ENCODE data around the gene ZNF554. TPM values are rescaled to one million over a fixed set of nuclear protein-coding genes. Genes with fewer than 3 reads are reported as not detected.

The ZNF554 gene
- total RNA-seq, 1 donor from 2014 or later, result 11.0 TPM

GRCh38 chr19:2863816-2864215 lies 44.1 kb downstream of the ZNF554 start:
- no peak overlapping the region for H3K9ac ChIP-seq
- Mint-ChIP-seq H3K36me3 (peaks cover 4% of the 10 kb centered on the region), H3K9me3 (peaks cover 44% of the 10 kb centered on the region), H3K27ac (no peak overlapping the region), H3K4me1 (no peaks in the 10 kb centered on the region), H3K27me3 (ENCODE audit: insufficient read depth, low read depth) (peaks cover 5% of the 10 kb centered on the region), H3K4me3 (no peak overlapping the region)
- no peak overlapping the region for H2AFZ ChIP-seq (replicated peaks)
- no peak for TF ChIP-seq EZH2phosphoT487 (IDR thresholded peaks at IDR 0.05)
- no peaks in the 10 kb centered on the region for H3F3A ChIP-seq (ENCODE audit: low read depth)
- H3K27me3 ChIP-seq, result no peaks in the 10 kb centered on the region
- H3K27ac ChIP-seq, result no peak overlapping the region
- DNase-seq (ENCODE audit: low spot score), result no peak
- no peaks in the 10 kb centered on the region for H3K79me2 ChIP-seq (ENCODE audit: low read depth)
- no peaks in the 10 kb centered on the region for H3K4me1 ChIP-seq
- H3K4me2 ChIP-seq, result no peak overlapping the region
- no peaks in the 10 kb centered on the region for H4K20me1 ChIP-seq (ENCODE audit: low read depth)
- peaks cover 5% of the 10 kb centered on the region for H3K9me3 ChIP-seq (ENCODE audit: low read depth)
- no peak overlapping the region for H3K4me3 ChIP-seq
- H3K36me3 ChIP-seq, result no peaks in the 10 kb centered on the region

DNA sequence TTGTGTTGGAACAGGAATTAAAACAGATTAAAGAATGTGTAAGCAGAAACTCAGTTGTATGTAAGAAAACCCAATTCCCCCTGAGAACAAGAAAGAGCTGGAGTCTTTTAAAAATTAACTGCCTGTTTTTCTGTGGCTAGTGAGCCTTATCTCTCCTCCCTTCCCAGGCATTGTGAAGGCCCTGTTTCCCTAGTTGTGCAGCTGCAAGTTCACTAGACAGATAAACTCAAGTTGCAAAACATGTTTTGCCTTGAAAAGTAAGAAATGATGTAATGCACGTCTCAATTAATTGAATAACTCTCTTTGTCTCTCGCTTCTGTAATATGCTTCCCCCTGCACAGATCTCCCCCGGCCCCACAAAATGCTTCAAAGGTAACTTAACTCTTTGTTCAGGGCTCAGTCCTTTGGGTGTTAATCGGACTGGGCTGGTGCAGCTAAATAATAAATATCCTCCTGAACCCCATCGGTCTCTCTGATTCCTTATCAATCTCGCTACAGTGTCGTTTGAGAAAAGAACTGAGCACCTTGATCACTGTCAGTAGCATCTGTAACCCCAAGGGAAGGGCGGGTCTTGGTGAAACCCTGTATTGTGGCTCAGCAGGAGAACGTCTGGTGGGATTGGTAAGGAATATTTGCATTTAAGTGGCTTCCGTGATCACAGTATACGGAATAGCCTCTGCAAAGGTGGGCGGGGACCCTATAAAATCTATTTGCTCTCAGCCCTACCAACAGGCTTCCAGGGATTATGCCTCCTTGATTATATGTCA lies 45.8 kb downstream of the ZNF554 start:
- DNase-seq (ENCODE audit: low spot score), result no peak
- Histone ChIP-seq H3F3A (ENCODE audit: low read depth) (no peaks in the 10 kb centered on the region), H3K36me3 (no peaks in the 10 kb centered on the region), H4K20me1 (ENCODE audit: low read depth) (no peaks in the 10 kb centered on the region), H2AFZ (replicated peaks) (no peak overlapping the region), H3K27ac (no peak overlapping the region), H3K4me3 (no peak overlapping the region), H3K9ac (no peak overlapping the region), H3K27me3 (no peaks in the 10 kb centered on the region), H3K4me1 (no peaks in the 10 kb centered on the region), H3K79me2 (ENCODE audit: low read depth) (no peaks in the 10 kb centered on the region), H3K4me2 (no peak overlapping the region), H3K9me3 (ENCODE audit: low read depth) (no peaks in the 10 kb centered on the region)
- Mint-ChIP-seq H3K27me3 (ENCODE audit: insufficient read depth, low read depth) (peaks cover 4% of the 10 kb centered on the region), H3K27ac (no peak overlapping the region), H3K4me1 (no peaks in the 10 kb centered on the region), H3K36me3 (no peaks in the 10 kb centered on the region), H3K4me3 (no peak overlapping the region), H3K9me3 (peaks cover 43% of the 10 kb centered on the region)
- TF ChIP-seq EZH2phosphoT487 (IDR thresholded peaks at IDR 0.05) (no peak), EZH2 (IDR thresholded peaks at IDR 0.05) (no peak)
- TF ChIP-seq, protein P1, sequence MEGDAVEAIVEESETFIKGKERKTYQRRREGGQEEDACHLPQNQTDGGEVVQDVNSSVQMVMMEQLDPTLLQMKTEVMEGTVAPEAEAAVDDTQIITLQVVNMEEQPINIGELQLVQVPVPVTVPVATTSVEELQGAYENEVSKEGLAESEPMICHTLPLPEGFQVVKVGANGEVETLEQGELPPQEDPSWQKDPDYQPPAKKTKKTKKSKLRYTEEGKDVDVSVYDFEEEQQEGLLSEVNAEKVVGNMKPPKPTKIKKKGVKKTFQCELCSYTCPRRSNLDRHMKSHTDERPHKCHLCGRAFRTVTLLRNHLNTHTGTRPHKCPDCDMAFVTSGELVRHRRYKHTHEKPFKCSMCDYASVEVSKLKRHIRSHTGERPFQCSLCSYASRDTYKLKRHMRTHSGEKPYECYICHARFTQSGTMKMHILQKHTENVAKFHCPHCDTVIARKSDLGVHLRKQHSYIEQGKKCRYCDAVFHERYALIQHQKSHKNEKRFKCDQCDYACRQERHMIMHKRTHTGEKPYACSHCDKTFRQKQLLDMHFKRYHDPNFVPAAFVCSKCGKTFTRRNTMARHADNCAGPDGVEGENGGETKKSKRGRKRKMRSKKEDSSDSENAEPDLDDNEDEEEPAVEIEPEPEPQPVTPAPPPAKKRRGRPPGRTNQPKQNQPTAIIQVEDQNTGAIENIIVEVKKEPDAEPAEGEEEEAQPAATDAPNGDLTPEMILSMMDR (IDR thresholded peaks at IDR 0.05), result no peak

DNA sequence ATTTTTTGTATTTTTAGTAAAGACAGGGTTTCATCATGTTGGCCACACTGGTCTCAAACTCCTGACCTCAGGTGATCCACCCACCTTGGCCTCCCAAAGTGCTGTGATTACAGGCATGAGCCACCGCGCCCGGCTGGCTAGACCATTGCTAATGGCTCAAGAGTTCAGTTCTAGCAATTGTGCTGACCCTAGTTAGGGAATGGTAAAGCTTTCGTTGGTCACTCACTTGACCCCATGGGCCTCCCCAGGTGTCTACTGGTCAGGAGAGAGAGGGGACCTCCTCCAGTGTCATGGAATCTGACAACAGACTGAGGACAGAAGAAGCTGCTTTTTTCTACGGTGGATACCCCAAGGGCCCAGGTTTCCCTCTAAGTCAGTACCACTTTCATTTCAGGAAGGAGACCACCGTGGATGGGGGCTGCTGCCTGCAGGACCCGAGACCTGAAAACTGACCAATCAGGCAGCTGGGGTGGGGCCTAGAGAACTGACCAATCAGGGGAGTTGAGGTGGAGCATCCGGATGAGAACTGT lies 46.9 kb downstream of the ZNF554 start:
- H3K9me3 ChIP-seq (ENCODE audit: low read depth), result no peaks in the 10 kb centered on the region
- TF ChIP-seq EZH2phosphoT487 (IDR thresholded peaks at IDR 0.05), result no peak

GRCh38 chr19:2867025-2867991 lies 47.6 kb downstream of the ZNF554 start, which contains the start of gene ZNF556:
Gene ZNF556, plus strand, starts transcription at chr19:2867335. Its CDS starts 87 bp downstream, at chr19:2867422.
- Mint-ChIP-seq H3K4me1 (no peaks in the 10 kb centered on the region), H3K9me3 (peaks cover 50% of the 10 kb centered on the region), H3K27me3 (ENCODE audit: insufficient read depth, low read depth) (peaks cover 4% of the 10 kb centered on the region), H3K27ac (no peak within 1 kb of the TSS), H3K4me3 (no peak within 1 kb of the TSS), H3K36me3 (peaks cover 2% of the 10 kb centered on the region)
- no peak within 1 kb of the TSS for H3K4me3 ChIP-seq
- no peaks in the 10 kb centered on the region for H3K27me3 ChIP-seq
- no peak within 1 kb of the TSS for H3K4me2 ChIP-seq
- H3K36me3 ChIP-seq, result no peaks in the 10 kb centered on the region
- DNase-seq (ENCODE audit: low spot score), result no peak
- H3K9ac ChIP-seq, result no peak within 1 kb of the TSS
- no peaks in the 10 kb centered on the region for H4K20me1 ChIP-seq (ENCODE audit: low read depth)
- H3F3A ChIP-seq (ENCODE audit: low read depth), result no peaks in the 10 kb centered on the region
- no peaks in the 10 kb centered on the region for H3K9me3 ChIP-seq (ENCODE audit: low read depth)
- H3K27ac ChIP-seq, result no peak within 1 kb of the TSS
- H2AFZ ChIP-seq (replicated peaks), result no peak within 1 kb of the TSS
- TF ChIP-seq EZH2phosphoT487 (IDR thresholded peaks at IDR 0.05) (no peak), EZH2 (IDR thresholded peaks at IDR 0.05) (no peak)
- TF ChIP-seq, protein P1 (IDR thresholded peaks at IDR 0.05), result no peak
- no peaks in the 10 kb centered on the region for H3K4me1 ChIP-seq
- no peaks in the 10 kb centered on the region for H3K79me2 ChIP-seq (ENCODE audit: low read depth)

More for the DNA sequence above, 46.9 kb downstream of the ZNF554 start:
- H2AFZ ChIP-seq (replicated peaks), result no peak overlapping the region
- no peak overlapping the region for H3K27ac ChIP-seq
- H3K4me1 Mint-ChIP-seq, result no peaks in the 10 kb centered on the region
- H3K27me3 ChIP-seq, result no peaks in the 10 kb centered on the region
- no peaks in the 10 kb centered on the region for H3K4me1 ChIP-seq
- no peaks in the 10 kb centered on the region for H3K79me2 ChIP-seq (ENCODE audit: low read depth)
- H3K4me3 ChIP-seq, result no peak overlapping the region
- H3K27ac Mint-ChIP-seq, result no peak overlapping the region
- no peak overlapping the region for H3K4me2 ChIP-seq
- no peak overlapping the region for H3K4me3 Mint-ChIP-seq
- H3K36me3 ChIP-seq, result no peaks in the 10 kb centered on the region
- peaks cover 50% of the 10 kb centered on the region for H3K9me3 Mint-ChIP-seq
- H3K9ac ChIP-seq, result no peak overlapping the region
- peaks cover 2% of the 10 kb centered on the region for H3K36me3 Mint-ChIP-seq
- H3K27me3 Mint-ChIP-seq (ENCODE audit: insufficient read depth, low read depth), result peaks cover 4% of the 10 kb centered on the region
- H4K20me1 ChIP-seq (ENCODE audit: low read depth), result no peaks in the 10 kb centered on the region
- no peak for DNase-seq (ENCODE audit: low spot score)
- no peaks in the 10 kb centered on the region for H3F3A ChIP-seq (ENCODE audit: low read depth)

Measured in neural progenitor cell (in vitro differentiated cells).